Neural progenitor cell (in vitro differentiated cells): Measurements from ENCODE around the gene EYS.

Experiments
- EZH2 ChIP-seq: fragments of 200-600 bp; sonication (generic); IDR thresholded peaks from 2 replicates; pipeline ENCODE4 v1.6.1; 2017; ENCODE audit warnings: antibody characterized with exemption, mild to moderate bottlenecking, moderate library complexity
- EZH2phosphoT487 ChIP-seq: fragments of 200-600 bp; sonication (generic); IDR thresholded peaks from 2 replicates; pipeline ENCODE4 v1.6.1; 2017; ENCODE audit warnings: antibody characterized with exemption
- TF ChIP-seq, protein P1 (sequence below): fragments of 200-600 bp; sonication (generic); IDR thresholded peaks from 2 replicates; pipeline ENCODE4 v1.5.1; 2017; ENCODE audit warnings: antibody characterized with exemption, mild to moderate bottlenecking

DNA sequence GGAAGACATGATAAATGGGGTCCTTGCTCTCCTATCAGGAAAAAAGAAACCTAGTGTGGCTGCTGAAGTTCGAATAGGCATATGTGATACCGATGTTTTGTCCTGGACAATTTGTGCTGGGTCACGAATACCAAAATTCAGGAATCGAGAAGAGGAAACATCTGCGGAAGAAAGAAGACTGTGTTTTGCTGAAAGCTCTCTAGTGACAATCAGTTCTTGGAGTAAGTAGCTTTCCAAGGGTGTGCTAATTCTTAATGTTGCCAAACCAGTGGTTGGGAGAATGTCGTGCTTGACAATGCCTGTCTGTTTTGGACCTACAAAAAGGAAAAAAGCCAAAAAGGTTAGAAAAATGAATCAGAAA is 1115.4 kb downstream of the EYS start:
- TF ChIP-seq, protein P1, sequence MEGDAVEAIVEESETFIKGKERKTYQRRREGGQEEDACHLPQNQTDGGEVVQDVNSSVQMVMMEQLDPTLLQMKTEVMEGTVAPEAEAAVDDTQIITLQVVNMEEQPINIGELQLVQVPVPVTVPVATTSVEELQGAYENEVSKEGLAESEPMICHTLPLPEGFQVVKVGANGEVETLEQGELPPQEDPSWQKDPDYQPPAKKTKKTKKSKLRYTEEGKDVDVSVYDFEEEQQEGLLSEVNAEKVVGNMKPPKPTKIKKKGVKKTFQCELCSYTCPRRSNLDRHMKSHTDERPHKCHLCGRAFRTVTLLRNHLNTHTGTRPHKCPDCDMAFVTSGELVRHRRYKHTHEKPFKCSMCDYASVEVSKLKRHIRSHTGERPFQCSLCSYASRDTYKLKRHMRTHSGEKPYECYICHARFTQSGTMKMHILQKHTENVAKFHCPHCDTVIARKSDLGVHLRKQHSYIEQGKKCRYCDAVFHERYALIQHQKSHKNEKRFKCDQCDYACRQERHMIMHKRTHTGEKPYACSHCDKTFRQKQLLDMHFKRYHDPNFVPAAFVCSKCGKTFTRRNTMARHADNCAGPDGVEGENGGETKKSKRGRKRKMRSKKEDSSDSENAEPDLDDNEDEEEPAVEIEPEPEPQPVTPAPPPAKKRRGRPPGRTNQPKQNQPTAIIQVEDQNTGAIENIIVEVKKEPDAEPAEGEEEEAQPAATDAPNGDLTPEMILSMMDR: no peak
- TF ChIP-seq EZH2phosphoT487 (no peak), EZH2 (no peak)
